ENCODE data around the gene CMPK2.

- TF ChIP-seq CTCF (IDR thresholded peaks at IDR 0.05; ENCODE audit: poor library complexity) (no peak), EZH2 (IDR thresholded peaks at IDR 0.05; ENCODE audit: borderline replicate concordance) (no peak)
Observed at GRCh38 chr2:6820236-6820635, 45.5 kb downstream of the CMPK2 start.
